Loucy (cell line): ENCODE data around the gene CSF1R.

ENCODE experiments used
- EZH2phosphoT487 ChIP-seq: fragments of 200-600 bp; IDR thresholded peaks from 2 replicates; pipeline ENCODE4 v1.6.1; 2018; ENCODE audit warnings: antibody characterized with exemption, mild to moderate bottlenecking, moderate library complexity, borderline replicate concordance
- TF ChIP-seq, protein P1 (sequence below): fragments of 200-600 bp; sonication (generic); conservative IDR thresholded peaks from 2 replicates; pipeline ENCODE4 v1.5.1; 2014; ENCODE audit warnings: mild to moderate bottlenecking, antibody characterized with exemption, low read length

GRCh38 chr5:150057052-150057451 is 29.3 kb downstream of the CSF1R start:
- TF ChIP-seq, protein P1, sequence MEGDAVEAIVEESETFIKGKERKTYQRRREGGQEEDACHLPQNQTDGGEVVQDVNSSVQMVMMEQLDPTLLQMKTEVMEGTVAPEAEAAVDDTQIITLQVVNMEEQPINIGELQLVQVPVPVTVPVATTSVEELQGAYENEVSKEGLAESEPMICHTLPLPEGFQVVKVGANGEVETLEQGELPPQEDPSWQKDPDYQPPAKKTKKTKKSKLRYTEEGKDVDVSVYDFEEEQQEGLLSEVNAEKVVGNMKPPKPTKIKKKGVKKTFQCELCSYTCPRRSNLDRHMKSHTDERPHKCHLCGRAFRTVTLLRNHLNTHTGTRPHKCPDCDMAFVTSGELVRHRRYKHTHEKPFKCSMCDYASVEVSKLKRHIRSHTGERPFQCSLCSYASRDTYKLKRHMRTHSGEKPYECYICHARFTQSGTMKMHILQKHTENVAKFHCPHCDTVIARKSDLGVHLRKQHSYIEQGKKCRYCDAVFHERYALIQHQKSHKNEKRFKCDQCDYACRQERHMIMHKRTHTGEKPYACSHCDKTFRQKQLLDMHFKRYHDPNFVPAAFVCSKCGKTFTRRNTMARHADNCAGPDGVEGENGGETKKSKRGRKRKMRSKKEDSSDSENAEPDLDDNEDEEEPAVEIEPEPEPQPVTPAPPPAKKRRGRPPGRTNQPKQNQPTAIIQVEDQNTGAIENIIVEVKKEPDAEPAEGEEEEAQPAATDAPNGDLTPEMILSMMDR, result no peak
- TF ChIP-seq EZH2phosphoT487, result no peak
